HL-60/S4 treated with phorbol 12-myristate 13-acetate at 8.2 ng/mL for 4 days and 3 days (cell line): Measurements from ENCODE around the gene DBNDD1.

Experiments used
- in situ Hi-C: fragments of 300-500 bp; cut with MboI; formaldehyde crosslinking; loops from 2 replicates; pipeline ENCODE4 v1.15.0; 2022; ENCODE audit warnings: low sequenced_read_pairs

The DBNDD1 gene

GRCh38 chr16:90037276-90037675 is 18.0 kb upstream of the DBNDD1 start:
- in situ Hi-C loops: no loop called here

DNA sequence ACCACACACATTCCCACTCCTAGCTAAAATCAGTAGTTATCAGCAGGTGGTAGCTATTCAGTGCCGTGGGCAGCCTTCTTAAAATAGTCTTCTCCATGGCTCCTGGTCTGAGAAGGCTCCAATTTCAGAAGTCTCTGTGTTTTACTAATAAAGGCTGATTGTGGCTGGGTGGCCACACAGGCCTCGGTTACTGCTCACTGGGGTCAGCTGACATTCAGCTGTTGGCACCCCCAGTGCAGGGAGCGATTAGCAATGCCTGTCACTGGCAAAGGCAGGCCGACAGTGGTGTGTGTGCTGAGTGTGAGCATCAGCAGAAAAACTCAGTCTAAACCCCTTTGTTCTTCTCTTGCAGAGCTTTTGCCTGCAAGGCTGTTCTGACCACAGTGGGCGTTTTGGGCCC is 16.6 kb upstream of the DBNDD1 start:
- in situ Hi-C loops: no loop called here

GRCh38 chr16:90034504-90034903 is 15.2 kb upstream of the DBNDD1 start:
- in situ Hi-C loops: no loop called here

- in situ Hi-C loops: no loop called here
Measured at GRCh38 chr16:90033387-90033786, 14.1 kb upstream of the DBNDD1 start.

GRCh38 chr16:90032674-90033331 is 13.5 kb upstream of the DBNDD1 start:
- in situ Hi-C loops: no loop called here

DNA sequence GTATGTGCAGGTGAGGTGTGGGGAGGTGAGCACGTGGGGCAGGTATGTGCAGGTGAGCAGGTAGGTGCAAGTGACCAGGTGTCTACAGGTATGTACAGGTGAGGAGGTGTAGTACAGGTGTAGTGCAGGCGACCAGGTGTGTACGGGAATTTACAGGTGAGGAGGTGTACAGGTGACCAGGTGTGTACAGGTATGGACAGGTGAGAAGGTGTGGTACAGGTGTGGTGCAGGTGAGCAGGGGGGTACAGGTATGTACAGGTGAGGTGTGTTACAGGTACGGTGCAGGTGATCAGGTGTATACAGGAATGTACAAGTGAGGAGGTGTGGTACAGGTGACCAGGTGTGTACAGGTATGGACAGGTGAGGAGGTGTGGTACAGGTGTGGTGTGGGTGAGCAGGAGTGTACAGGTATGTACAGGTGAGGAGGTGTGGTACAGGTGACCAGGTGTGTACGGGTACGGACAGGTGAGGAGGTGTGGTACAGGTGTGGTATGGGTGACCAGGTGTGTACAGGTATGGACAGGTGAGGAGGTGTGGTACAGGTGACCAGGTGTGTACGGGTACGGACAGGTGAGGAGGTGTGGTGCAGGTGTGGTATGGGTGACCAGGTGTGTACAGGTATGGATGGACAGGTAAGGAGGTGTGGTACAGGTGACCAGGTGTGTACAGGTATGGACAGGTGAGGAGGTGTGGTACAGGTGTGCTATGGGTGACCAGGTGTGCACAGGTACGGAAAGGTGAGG is 12.8 kb upstream of the DBNDD1 start:
- in situ Hi-C loops: no loop called here

DNA sequence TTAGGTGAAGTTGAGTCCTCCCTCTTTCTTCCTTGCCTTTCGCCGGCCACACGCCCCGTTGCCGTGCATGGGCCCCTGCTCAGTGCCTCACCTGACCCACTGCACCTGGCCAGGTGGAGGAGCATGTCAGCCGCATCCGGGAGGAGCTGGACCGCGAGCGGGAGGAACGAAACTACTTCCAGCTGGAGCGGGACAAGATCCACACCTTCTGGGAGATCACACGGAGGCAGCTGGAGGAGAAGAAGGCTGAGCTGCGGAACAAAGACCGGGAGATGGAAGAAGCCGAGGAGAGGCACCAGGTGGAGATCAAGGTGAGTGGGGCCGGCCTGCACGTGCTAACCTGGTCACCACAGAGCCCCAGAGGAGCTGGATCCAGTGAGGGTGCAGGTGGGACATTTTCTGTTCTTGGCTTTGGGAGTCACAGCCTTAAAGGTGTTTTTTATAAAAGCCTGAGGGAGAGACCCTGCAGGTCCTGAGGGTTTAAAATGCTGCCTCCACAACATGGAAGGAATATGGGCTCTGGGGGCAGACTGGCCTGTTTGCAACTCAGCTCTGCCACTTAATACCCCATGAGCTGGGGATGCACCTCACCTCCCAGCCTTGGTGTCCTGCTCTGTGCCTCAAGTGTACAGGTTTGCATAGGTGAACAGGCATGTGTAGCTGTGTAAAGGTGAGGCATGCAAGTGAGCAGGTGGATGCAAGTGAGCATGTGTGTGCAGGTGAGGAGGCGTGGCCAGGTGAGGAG is 12.1 kb upstream of the DBNDD1 start:
- in situ Hi-C loops: no loop called here

DNA sequence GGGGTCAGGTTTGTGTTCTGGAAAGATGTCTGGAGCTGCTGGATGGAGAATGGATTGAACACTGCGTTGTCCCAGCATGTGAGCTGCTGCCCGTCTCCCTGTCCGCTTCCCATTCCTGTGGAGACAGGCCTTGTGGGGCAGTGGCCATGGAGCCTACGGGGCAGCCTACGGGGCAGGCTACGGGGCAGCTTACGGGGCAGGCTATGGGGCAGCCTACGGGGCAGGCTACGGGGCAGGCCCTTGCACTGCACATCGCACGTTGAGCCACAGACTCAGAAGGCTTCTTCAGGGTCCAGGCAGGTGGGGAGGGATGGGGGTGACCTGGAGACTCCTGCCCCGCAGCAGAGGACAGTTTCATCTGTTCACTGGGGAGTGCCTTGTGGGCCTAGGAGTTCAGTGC is 9.7 kb upstream of the DBNDD1 start:
- in situ Hi-C loops: no loop called here

DNA sequence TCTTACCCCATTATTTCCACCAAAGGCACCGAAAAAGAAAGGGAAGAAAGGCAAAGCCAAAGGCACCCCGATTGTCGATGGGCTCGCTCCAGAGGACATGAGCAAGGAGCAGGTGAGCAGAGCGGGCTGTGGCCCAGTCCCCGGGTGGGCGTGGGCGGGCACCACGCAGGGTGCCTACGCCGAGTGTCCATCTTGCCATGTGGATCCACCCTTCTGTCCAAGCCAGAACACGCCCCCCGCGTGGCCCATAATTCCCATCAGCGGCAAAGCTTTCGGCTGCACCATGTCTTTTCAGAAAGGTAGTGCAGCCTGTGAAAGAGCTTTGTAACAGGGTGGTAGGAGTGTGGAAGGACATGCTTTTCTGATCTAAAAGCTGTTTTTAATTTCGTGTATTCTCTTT is 8.4 kb upstream of the DBNDD1 start:
- in situ Hi-C loops: no loop called here

- in situ Hi-C loops: no loop called here
Measured at GRCh38 chr16:90026135-90026534, 6.9 kb upstream of the DBNDD1 start.

DNA sequence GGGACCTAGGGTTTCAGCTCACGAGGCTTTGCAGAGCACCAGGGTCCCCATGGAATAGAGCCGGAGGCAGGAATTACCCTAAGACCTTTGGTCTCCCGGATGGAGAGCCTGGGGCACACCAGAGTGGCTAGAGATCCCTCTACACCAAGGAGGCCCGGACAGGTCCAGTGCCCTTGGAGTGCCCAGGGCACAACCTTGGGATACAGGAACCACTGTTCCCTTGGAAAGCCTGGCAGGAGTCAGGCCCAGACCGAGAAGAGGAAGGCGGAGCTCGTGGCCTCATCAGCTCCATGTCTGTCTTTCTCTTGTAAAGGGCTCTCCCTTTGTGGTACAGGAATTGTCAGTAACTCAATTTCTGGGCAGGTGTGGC is 3.8 kb upstream of the DBNDD1 start:
- in situ Hi-C loops: no loop called here

DNA sequence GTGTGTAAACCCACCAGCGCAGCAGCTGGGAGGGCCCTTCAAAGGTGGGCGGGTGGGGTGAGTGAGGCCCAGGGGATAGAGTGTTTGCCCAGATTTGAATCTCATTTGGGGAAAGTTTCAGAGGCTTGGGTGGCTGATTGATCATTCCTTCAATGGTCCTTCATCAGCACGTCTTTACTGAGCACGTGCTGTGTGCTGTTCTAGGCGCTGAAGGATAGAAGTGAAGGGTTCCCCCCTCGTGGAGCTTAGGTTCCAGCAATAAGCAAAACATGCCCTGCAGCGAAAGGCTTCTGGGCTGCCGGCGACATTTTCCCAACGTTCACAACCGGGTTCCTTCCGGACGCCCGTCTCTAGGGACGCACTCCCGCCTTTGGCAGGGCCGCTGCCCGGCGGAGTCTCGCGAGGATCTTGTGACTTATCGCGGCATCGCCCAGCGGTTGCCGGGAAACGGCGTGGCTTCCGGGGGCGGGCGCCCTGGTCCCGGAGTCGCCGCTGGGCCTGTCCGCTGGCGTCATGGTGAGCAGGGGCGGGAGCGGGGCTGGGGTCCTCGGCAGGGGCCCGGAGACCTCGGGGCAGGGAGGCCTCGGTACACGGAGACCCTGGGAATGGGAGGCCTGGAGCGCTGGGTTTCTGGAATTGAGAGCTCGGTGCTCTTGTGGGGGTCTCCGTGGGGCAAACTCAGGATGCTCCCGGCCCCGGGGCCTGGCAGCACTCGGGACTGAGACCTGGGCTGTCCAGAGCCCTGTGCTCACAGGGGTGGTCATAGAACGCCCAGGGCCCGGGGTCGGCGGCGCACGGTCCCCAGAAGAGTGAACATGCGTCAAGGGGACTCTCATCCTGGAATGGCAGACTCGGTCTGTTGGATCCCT is 3.2 kb upstream of the DBNDD1 start:
- in situ Hi-C loops: no loop called here

GRCh38 chr16:90020838-90021382 is 1.7 kb upstream of the DBNDD1 start:
- in situ Hi-C loops: no loop called here

DNA sequence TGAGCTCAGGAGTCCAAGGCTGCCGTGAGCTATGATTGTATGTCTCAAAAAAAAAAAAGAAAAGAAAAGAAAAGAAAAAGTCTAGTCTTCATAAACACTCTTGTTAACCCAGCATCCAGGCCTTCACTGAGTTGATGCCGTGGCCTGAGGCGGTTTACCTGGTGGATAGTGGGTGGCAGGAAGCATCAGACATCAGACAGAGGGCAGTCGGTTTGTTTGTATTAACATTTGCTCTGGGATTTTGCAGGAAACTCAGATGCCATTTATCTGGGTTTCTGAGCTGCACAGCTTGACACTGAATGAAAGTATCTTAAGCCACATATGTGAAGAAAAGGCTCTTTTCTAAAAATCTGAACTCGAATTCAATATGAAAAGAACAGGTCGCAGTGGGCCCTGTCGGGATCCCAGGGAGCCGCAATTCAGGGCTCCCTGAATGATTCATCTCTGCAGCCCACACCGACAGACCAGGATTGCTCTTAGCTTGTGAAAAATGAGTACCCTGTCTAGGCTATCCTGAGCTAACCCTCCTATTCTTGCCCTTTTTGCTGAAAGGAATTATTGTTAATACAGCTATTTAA is 1.1 kb upstream of the DBNDD1 start:
- in situ Hi-C loops: no loop called here

DNA sequence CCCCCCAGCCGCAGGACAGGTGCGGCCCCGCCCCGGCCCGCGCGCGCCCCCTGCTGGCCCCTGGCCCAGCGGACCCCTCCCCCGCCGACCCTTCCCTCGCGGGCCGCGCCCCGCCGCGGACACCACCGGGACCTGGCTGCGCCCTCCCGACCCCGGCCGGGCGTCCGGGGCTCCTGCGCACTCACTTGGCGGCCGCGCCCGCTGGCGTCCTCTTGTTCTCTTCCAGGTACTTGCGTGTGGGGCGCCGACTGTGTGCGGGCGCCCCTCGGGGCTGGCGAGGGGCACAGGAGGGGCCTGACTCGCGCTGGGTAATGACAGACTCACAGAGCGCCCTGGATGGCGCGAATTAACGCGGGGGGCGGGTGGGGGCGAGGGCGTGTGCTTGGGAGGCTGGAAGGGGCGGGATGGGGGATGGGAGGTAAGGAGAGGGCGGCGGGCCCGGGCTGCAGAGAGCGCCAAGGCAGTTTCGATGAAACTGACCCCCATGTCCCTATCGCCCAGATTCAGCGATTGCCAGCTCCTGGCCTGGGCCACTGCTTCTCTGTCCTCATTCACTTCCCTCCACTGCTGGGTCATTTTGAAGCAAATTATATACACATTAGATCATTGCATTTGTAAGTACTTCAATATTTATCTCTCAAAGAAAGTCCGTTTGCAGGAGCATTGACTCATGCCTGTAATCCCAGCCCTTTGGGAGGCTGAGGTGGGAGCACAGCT is 445 bp upstream of the DBNDD1 start:
- in situ Hi-C loops: no loop called here

DNA sequence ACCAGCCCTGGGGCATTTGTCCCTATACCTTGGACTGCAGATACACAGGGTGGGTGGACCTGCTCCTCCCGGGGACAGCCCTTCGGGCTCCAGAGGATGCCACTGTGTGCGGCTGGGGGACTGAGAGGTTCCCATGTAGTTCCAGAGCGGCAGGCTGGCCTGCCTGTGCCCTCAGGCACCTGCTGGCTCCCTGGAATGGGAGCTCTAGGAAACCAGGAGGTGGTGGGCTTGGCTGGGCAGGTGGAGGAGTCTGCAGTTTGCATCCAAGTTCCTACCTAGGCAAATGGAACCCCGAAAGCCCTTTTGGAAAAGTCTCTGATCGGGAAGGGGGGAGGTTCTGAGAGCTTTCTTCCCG is 982 bp downstream of the DBNDD1 start:
- in situ Hi-C loops: no loop called here

- in situ Hi-C loops: no loop called here
Measured at GRCh38 chr16:90016339-90016950, 2.8 kb downstream of the DBNDD1 start.

GRCh38 chr16:90015586-90016338 is 3.5 kb downstream of the DBNDD1 start:
- in situ Hi-C loops: no loop called here
